HepG2 (cell line): Measurements from ENCODE around the gene LSM12. TPM values are rescaled to one million over a fixed set of nuclear protein-coding genes. Genes with fewer than 3 reads are reported as not detected.
A peak's percentile ranks its signal among the peaks of the same experiment; 100 is the strongest.

Source experiments
- ATF7-NPFF ChIP-seq: sonication (generic); formaldehyde crosslinking; IDR thresholded peaks from 2 replicates; pipeline ENCODE4 v1.8.1; 2023; ENCODE audit warnings: mild to moderate bottlenecking, low read depth, missing genetic modification reagents, moderate library complexity
- HOXA3 ChIP-seq: sonication (generic); formaldehyde crosslinking; IDR thresholded peaks from 2 replicates; pipeline ENCODE4 v1.5.0; 2020; ENCODE audit warnings: missing genetic modification reagents
- HOXA9 ChIP-seq: sonication (generic); formaldehyde crosslinking; IDR thresholded peaks from 2 replicates; pipeline ENCODE4 v1.8.1; 2022; ENCODE audit warnings: missing genetic modification reagents, mild to moderate bottlenecking, moderate library complexity, borderline replicate concordance
- NCOA2 ChIP-seq: sonication (generic); formaldehyde crosslinking; IDR thresholded peaks from 2 replicates; pipeline ENCODE4 v1.8.0; 2022; ENCODE audit warnings: inconsistent platforms
- PITX1 ChIP-seq: sonication (generic); formaldehyde crosslinking; IDR thresholded peaks from 2 replicates; pipeline ENCODE4 v1.5.1; 2020; ENCODE audit warnings: mild to moderate bottlenecking, missing genetic modification reagents
- TEAD2 ChIP-seq: sonication (generic); formaldehyde crosslinking; IDR thresholded peaks from 2 replicates; pipeline ENCODE4 v1.9.0; 2021; ENCODE audit warnings: missing genetic modification reagents
- YY1 ChIP-seq: IDR thresholded peaks from 2 replicates; pipeline ENCODE4 v1.6.1; 2011; ENCODE audit warnings: low read length, low read depth, moderate library complexity, mild to moderate bottlenecking; ENCODE audit not compliant: insufficient read depth, insufficient replicate concordance
- ZNF615 ChIP-seq: sonication (generic); formaldehyde crosslinking; IDR thresholded peaks from 2 replicates; pipeline ENCODE4 v1.5.0; 2020; ENCODE audit warnings: mild to moderate bottlenecking, missing genetic modification reagents, borderline replicate concordance
- ZNF781 ChIP-seq: sonication (generic); formaldehyde crosslinking; IDR thresholded peaks from 2 replicates; pipeline ENCODE4 v1.5.1; 2020; ENCODE audit warnings: borderline replicate concordance, mild to moderate bottlenecking, missing genetic modification reagents; ENCODE audit errors: not compliant biosample characterization
- polyA plus RNA-seq, 8 experiments: library from polyadenylated mRNA; depleted of rRNA in 3 of 8; stranded (reverse) in 7 of 8; unstranded in 1 of 8; fragments of >200 nt; fragmentation: Illumina TruSeq in 4 of 8; extraction: Trizol in 4 of 8; gene quantifications; 2 replicates each; pipeline versions ENCODE4 v1.2.1 to v1.2.3, GENCODE V29; 2011 to 2016; ENCODE audit warnings: low read depth in 4 of 8, missing spikeins in 1 of 8, mixed read lengths in 1 of 8; ENCODE audit not compliant: insufficient read depth in 1 of 8
- total RNA-seq, 5 experiments: library from RNA; depleted of rRNA; stranded (reverse); fragments of >200 nt; fragmentation: Illumina TruSeq; extraction: Trizol; gene quantifications; 2 replicates each; pipeline ENCODE4 v1.2.3, GENCODE V29; 2016; ENCODE audit warnings: low read depth in 1 of 5
- TF ChIP-seq, protein P1 (sequence below): sonication (generic); formaldehyde crosslinking; IDR thresholded peaks from 2 replicates; pipeline ENCODE4 v1.4.0; 2020; ENCODE audit warnings: mild to moderate bottlenecking, low read depth, missing genetic modification reagents
- TF ChIP-seq, protein P2 (sequence below): IDR thresholded peaks from 2 replicates; pipeline ENCODE4 v1.6.1; 2018; ENCODE audit warnings: missing genetic modification reagents, mild to moderate bottlenecking, missing compliant biosample characterization
- TF ChIP-seq, protein P3 (sequence below): sonication (generic); formaldehyde crosslinking; IDR thresholded peaks from 2 replicates; pipeline ENCODE4 v1.4.0; 2020; ENCODE audit warnings: missing genetic modification reagents, borderline replicate concordance
- TF ChIP-seq, protein P4 (sequence below): sonication (generic); formaldehyde crosslinking; IDR thresholded peaks from 2 replicates; pipeline ENCODE4 v1.8.0; 2022; ENCODE audit warnings: mild to moderate bottlenecking, missing genetic modification reagents, moderate library complexity
- TF ChIP-seq, protein P5 (sequence below): sonication (generic); formaldehyde crosslinking; IDR thresholded peaks from 2 replicates; pipeline ENCODE4 v1.5.0; 2020; ENCODE audit warnings: mild to moderate bottlenecking, missing genetic modification reagents
- TF ChIP-seq, protein P6 (sequence below): sonication (generic); formaldehyde crosslinking; IDR thresholded peaks from 2 replicates; pipeline ENCODE4 v1.4.0; 2020; ENCODE audit warnings: missing genetic modification reagents, borderline replicate concordance

LSM12 gene
- total and polyA plus RNA-seq, 2 of the 13 experiments (the other 11 are each of a cell fraction or from before 2014, with no cell fraction given) = 52.8 to 55.7 TPM

DNA sequence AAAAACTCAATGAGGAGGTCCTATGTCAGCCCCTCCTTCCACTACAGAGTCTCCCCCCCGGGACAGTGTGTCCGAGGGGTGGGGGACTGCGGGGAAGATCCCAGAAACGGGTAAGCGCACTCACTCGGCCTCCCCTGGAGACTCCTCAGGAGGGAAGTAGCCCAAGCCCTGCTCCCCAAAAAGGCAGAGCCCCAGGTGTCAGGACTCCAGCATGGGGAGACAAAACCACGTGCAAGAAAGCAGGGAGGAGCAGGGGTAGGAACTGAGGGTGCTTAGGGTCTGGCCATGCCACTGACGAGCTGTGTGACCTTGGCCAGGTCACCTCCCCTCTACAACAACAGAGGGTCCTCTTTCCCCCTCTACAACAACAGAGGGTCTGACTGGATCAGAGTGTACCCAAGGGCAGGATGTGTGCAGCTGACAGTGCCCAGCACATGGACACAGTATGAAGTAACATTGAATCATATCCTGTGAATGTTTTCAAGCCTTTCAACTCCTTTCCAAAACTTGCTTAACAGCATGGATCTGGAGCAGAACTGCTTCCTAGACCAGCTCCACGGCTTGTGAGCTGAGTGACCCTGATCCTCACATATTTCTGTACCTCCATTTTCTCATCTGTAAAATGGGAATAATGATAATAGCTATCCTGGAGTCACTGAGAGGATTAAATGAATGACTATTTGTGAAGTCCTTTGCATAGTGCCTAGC, 64.2 kb downstream of the LSM12 start (continued):
- TF ChIP-seq, protein P1, sequence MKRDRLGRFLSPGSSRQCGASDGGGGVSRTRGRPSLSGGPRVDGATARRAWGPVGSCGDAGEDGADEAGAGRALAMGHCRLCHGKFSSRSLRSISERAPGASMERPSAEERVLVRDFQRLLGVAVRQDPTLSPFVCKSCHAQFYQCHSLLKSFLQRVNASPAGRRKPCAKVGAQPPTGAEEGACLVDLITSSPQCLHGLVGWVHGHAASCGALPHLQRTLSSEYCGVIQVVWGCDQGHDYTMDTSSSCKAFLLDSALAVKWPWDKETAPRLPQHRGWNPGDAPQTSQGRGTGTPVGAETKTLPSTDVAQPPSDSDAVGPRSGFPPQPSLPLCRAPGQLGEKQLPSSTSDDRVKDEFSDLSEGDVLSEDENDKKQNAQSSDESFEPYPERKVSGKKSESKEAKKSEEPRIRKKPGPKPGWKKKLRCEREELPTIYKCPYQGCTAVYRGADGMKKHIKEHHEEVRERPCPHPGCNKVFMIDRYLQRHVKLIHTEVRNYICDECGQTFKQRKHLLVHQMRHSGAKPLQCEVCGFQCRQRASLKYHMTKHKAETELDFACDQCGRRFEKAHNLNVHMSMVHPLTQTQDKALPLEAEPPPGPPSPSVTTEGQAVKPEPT (CRISPR knock-in tag) = no peak
- TF ChIP-seq TEAD2 (CRISPR knock-in tag) (no peak), ZNF781 (peak; percentile 60), NCOA2 (peak; percentile 62; the same call in 1 of the 2 replicates), PITX1 (peak; percentile 71; the same call in 1 of the 2 replicates), HOXA9 (CRISPR knock-in tag) (no peak), YY1 (no peak), ZNF615 (CRISPR knock-in tag) (no peak), ATF7-NPFF (CRISPR knock-in tag) (no peak), HOXA3 (peak; percentile 39; the same call in 1 of the 2 replicates)
- TF ChIP-seq, protein P2, sequence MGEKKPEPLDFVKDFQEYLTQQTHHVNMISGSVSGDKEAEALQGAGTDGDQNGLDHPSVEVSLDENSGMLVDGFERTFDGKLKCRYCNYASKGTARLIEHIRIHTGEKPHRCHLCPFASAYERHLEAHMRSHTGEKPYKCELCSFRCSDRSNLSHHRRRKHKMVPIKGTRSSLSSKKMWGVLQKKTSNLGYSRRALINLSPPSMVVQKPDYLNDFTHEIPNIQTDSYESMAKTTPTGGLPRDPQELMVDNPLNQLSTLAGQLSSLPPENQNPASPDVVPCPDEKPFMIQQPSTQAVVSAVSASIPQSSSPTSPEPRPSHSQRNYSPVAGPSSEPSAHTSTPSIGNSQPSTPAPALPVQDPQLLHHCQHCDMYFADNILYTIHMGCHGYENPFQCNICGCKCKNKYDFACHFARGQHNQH = no peak; the same call in 1 of the 2 replicates
- TF ChIP-seq, protein P3, sequence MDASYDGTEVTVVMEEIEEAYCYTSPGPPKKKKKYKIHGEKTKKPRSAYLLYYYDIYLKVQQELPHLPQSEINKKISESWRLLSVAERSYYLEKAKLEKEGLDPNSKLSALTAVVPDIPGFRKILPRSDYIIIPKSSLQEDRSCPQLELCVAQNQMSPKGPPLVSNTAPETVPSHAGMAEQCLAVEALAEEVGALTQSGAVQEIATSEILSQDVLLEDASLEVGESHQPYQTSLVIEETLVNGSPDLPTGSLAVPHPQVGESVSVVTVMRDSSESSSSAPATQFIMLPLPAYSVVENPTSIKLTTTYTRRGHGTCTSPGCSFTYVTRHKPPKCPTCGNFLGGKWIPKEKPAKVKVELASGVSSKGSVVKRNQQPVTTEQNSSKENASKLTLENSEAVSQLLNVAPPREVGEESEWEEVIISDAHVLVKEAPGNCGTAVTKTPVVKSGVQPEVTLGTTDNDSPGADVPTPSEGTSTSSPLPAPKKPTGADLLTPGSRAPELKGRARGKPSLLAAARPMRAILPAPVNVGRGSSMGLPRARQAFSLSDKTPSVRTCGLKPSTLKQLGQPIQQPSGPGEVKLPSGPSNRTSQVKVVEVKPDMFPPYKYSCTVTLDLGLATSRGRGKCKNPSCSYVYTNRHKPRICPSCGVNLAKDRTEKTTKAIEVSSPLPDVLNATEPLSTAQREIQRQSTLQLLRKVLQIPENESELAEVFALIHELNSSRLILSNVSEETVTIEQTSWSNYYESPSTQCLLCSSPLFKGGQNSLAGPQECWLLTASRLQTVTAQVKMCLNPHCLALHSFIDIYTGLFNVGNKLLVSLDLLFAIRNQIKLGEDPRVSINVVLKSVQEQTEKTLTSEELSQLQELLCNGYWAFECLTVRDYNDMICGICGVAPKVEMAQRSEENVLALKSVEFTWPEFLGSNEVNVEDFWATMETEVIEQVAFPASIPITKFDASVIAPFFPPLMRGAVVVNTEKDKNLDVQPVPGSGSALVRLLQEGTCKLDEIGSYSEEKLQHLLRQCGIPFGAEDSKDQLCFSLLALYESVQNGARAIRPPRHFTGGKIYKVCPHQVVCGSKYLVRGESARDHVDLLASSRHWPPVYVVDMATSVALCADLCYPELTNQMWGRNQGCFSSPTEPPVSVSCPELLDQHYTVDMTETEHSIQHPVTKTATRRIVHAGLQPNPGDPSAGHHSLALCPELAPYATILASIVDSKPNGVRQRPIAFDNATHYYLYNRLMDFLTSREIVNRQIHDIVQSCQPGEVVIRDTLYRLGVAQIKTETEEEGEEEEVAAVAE (CRISPR knock-in tag) = peak; percentile 88; the same call in 1 of the 2 replicates
- TF ChIP-seq, protein P4, sequence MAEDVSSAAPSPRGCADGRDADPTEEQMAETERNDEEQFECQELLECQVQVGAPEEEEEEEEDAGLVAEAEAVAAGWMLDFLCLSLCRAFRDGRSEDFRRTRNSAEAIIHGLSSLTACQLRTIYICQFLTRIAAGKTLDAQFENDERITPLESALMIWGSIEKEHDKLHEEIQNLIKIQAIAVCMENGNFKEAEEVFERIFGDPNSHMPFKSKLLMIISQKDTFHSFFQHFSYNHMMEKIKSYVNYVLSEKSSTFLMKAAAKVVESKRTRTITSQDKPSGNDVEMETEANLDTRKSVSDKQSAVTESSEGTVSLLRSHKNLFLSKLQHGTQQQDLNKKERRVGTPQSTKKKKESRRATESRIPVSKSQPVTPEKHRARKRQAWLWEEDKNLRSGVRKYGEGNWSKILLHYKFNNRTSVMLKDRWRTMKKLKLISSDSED = no peak
- TF ChIP-seq, protein P5, sequence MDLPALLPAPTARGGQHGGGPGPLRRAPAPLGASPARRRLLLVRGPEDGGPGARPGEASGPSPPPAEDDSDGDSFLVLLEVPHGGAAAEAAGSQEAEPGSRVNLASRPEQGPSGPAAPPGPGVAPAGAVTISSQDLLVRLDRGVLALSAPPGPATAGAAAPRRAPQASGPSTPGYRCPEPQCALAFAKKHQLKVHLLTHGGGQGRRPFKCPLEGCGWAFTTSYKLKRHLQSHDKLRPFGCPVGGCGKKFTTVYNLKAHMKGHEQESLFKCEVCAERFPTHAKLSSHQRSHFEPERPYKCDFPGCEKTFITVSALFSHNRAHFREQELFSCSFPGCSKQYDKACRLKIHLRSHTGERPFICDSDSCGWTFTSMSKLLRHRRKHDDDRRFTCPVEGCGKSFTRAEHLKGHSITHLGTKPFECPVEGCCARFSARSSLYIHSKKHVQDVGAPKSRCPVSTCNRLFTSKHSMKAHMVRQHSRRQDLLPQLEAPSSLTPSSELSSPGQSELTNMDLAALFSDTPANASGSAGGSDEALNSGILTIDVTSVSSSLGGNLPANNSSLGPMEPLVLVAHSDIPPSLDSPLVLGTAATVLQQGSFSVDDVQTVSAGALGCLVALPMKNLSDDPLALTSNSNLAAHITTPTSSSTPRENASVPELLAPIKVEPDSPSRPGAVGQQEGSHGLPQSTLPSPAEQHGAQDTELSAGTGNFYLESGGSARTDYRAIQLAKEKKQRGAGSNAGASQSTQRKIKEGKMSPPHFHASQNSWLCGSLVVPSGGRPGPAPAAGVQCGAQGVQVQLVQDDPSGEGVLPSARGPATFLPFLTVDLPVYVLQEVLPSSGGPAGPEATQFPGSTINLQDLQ (CRISPR knock-in tag) = no peak
- TF ChIP-seq, protein P6, sequence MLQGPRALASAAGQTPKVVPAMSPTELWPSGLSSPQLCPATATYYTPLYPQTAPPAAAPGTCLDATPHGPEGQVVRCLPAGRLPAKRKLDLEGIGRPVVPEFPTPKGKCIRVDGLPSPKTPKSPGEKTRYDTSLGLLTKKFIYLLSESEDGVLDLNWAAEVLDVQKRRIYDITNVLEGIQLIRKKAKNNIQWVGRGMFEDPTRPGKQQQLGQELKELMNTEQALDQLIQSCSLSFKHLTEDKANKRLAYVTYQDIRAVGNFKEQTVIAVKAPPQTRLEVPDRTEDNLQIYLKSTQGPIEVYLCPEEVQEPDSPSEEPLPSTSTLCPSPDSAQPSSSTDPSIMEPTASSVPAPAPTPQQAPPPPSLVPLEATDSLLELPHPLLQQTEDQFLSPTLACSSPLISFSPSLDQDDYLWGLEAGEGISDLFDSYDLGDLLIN = no peak
